Measurements from ENCODE around the gene SLC37A4.

SLC37A4 gene

DNA sequence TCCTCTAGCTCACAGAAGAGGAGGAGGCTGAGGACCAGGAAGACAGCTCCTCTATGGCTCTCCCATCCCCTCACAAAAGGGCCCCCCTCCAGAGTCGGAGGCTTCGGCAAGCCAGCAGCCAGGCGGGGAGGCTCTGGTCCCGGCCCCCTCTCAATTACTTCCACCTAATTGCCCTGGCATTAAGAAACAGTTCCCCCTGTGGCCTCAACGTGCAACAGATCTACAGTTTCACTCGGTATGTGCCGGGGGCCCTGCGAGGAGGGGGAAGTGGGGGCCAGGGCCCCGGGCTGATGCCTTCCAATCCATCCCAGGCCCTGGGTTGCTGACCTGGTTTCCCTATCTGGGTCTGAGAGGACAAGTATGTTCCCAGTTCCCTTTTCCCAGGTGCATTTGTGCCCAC, 51.2 kb downstream of the SLC37A4 start:
- in situ Hi-C loops (cut with MboI; ENCODE audit: low sequenced_read_pairs): no loop called here

DNA sequence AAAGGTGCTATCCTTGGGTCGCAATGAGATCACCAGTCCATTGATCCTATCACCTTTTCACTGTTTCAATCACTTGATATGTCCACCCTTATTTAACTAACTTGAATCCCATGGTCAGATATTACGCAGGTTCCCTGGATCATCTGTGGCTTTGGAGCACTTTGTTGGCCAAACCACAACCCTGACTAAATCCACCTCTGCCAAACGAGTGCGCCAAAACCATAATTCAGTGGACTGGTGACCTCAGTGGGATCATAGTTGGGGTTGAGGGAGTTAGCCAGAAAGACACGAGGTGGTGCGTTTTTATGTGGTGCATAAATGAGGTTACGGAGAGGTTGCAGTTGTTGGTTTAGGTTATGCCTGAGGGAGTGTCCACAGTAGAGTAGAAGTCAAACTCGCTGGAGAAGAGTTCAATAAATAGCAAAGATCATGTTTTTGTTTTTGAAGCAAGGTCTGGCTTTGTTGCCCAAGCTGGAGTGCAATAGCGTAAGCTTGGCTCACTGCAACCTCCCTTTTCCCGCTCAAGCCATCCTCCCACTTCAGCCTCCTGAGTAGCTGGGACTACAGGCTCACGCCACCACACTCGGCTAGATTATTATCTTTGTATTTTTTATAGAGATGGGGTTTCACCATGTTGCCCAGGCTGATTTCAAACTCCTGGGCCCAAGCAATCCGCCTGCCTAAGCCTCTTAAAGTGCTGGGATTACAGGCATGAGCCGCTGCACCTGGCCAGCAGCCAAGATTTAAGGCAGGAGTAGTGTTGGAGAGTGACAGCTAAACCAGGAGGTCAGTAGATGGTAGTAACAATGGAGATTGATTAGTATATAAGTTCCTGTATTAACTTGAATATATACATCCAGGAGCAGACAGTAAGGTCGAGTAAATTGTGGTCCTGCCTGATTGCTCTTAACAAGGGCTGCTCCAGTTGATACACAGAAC, 54.6 kb downstream of the SLC37A4 start:
- in situ Hi-C loops (cut with MboI; ENCODE audit: low sequenced_read_pairs): no loop called here

Measured in hTERT RPE-1 (cell line).